Activated T-cell treated with anti-CD3 and anti-CD28 coated beads, Interleukin-2, amount 50 U/mL, for 4 hours (primary cell): ENCODE measurements around the gene CHST12. TPM values are rescaled to one million over a fixed set of nuclear protein-coding genes. Genes with fewer than 3 reads are reported as not detected.
"Not testable (repeated sequence)": the region's sequence is repeated elsewhere in the genome, so short reads cannot be mapped to it uniquely, and the experiment has no call there.

Experiments used
- ATAC-seq, 2 donors: fragments of 200-7000 bp; cut with Tn5 transposase; one replicate each; pipeline ENCODE4 v1.10.0; 2021
- DNase-seq: peaks from one replicate; pipeline ENCODE4 v3.0.0-alpha.2; 2020
- H3K27me3 Mint-ChIP-seq: one replicate; pipeline ENCODE4 v1.8.0; 2021; ENCODE audit warnings: low read depth, mixed read lengths
- H3K36me3 Mint-ChIP-seq: one replicate; pipeline ENCODE4 v1.8.0; 2022; ENCODE audit warnings: mixed read lengths; ENCODE audit not compliant: insufficient read depth
- H3K4me1 Mint-ChIP-seq: one replicate; pipeline ENCODE4 v1.8.0; 2021; ENCODE audit warnings: low read depth, mixed read lengths
- H3K4me3 Mint-ChIP-seq: one replicate; pipeline ENCODE4 v1.8.0; 2021; ENCODE audit warnings: mild to moderate bottlenecking, moderate library complexity, mixed read lengths
- H3K9me3 Mint-ChIP-seq: one replicate; pipeline ENCODE4 v1.8.0; 2021; ENCODE audit warnings: mixed read lengths
- total RNA-seq, 3 donors: library from RNA; stranded (reverse); gene quantifications; one replicate each; pipeline ENCODE4 v1.2.1, GENCODE V29; 2021

CHST12 gene
- total RNA-seq, 3 donors from 2014 or later, result 4.9 to 6.5 (median 5.9) TPM

DNA sequence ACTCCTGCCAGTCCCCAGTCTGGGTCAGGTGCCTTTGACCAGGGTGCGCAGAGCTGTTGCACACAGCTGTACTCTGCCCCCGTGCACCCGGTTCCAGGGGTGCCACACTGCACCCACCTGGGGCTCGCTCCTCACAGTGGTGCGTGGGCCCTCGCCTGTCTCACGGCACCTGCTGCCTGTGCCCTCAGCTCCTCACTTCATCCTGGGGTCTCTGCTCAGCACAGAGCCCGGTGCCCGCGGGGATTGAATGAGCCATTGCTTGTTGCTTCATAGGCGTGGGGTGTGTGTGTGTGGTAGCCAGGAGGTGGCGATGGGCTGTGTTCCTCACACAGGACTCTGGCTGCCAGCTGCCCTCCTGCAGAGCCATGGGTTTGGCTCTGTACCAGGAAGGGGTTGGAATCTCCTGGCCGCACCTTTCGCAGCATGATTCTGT lies 30.3 kb upstream of the CHST12 start:
- ATAC-seq, result no peak
- Mint-ChIP-seq H3K27me3 (no peaks in the 10 kb centered on the region), H3K36me3 (peaks cover 54% of the 10 kb centered on the region), H3K4me1 (no peaks in the 10 kb centered on the region), H3K4me3 (no peak overlapping the region), H3K9me3 (no peaks in the 10 kb centered on the region)
- DNase-seq, result no peak

DNA sequence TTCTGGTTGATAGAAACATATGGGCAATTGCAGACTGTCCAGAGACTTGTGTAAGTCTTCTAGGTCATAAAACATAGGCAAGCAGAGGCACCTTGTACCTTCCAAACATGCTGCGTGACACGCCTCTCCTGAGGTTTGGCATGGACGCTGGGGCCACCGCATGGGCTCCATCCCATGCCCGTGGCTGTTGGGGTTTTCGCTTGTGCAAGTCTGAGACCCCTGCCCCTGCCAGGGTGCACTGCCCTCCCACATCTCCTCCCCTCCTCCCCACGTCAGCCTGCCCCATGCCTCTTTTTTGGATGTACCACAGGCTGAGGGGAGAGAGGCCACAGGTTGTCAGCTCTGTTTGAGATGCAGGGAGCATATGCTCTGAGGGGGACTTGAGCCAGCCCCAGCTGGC lies 29.8 kb upstream of the CHST12 start:
- peak in 1 of 2 donors; percentile 19 for ATAC-seq
- H3K4me3 Mint-ChIP-seq, result no peak overlapping the region
- peaks cover 54% of the 10 kb centered on the region for H3K36me3 Mint-ChIP-seq
- no peak for DNase-seq
- H3K9me3 Mint-ChIP-seq, result no peaks in the 10 kb centered on the region
- no peaks in the 10 kb centered on the region for H3K27me3 Mint-ChIP-seq
- H3K4me1 Mint-ChIP-seq, result no peaks in the 10 kb centered on the region

DNA sequence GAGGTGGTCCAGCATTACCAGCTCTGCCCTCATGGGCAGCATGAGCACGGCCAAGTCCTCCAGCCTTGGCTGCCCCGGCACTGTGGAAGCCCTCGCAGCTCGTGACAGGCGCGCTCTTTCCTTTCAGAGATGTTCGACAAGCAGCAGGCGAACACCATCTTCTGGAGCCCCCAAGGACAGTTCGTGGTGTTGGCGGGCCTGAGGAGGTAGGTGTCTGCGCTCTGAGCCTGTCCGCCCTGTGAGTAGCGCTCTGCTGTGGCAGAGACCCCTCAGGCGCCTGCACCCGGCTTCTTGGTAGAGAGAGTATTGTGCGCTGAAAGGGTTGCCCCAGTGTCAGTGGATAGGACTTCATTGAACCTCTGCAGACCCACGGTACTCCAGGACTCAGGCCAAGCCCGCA lies 29.0 kb upstream of the CHST12 start:
- DNase-seq, result no peak
- Mint-ChIP-seq H3K9me3 (no peaks in the 10 kb centered on the region), H3K27me3 (no peaks in the 10 kb centered on the region), H3K4me1 (no peaks in the 10 kb centered on the region), H3K4me3 (no peak overlapping the region), H3K36me3 (peaks cover 55% of the 10 kb centered on the region)
- no peak for ATAC-seq

- DNase-seq (no peak), ATAC-seq (no peak)
- Mint-ChIP-seq H3K36me3 (peaks cover 57% of the 10 kb centered on the region), H3K9me3 (no peaks in the 10 kb centered on the region), H3K4me3 (no peak overlapping the region), H3K27me3 (no peaks in the 10 kb centered on the region), H3K4me1 (no peaks in the 10 kb centered on the region)
Observed at GRCh38 chr7:2374830-2375728, 28.3 kb upstream of the CHST12 start.

GRCh38 chr7:2376351-2377154 lies 26.9 kb upstream of the CHST12 start:
- H3K27me3 Mint-ChIP-seq, result no peaks in the 10 kb centered on the region
- ATAC-seq, result no peak
- no peaks in the 10 kb centered on the region for H3K4me1 Mint-ChIP-seq
- no peak overlapping the region for H3K4me3 Mint-ChIP-seq
- H3K9me3 Mint-ChIP-seq, result no peaks in the 10 kb centered on the region
- DNase-seq, result no peak
- H3K36me3 Mint-ChIP-seq, result peaks cover 62% of the 10 kb centered on the region

DNA sequence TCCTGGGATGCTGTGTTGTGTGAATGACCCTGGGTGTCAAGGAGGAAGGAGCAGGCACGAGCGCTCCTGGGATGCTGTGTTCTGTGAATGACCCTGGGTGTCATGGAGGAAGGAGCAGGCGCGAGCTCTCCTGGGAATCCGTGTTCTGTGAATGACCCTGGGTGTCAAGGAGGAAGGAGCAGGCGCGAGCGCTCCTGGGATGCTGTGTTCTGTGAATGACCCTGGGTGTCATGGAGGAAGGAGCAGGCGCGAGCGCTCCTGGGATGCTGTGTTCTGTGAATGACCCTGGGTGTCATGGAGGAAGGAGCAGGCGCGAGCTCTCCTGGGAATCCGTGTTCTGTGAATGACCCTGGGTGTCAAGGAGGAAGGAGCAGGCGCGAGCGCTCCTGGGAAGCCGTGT lies 25.9 kb upstream of the CHST12 start:
- not testable (repeated sequence) for H3K9me3 Mint-ChIP-seq, H3K4me1 Mint-ChIP-seq, DNase-seq, H3K4me3 Mint-ChIP-seq, H3K27me3 Mint-ChIP-seq, ATAC-seq
- H3K36me3 Mint-ChIP-seq, result peaks cover 53% of the 10 kb centered on the region

DNA sequence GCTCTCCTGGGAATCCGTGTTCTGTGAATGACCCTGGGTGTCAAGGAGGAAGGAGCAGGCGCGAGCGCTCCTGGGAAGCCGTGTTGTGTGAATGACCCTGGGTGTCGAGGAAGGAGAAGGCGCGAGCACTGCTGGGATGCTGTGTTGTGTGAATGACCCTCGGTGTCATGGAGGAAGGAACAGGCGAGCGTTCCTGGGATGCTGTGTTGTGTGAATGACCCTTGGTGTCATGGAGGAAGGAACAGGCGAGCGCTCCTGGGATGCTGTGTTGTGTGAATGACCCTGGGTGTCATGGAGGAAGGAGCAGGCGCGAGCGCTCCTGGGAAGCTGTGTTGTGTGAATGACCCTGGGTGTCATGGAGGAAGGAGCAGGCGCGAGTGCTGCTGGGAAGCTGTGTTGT lies 25.3 kb upstream of the CHST12 start:
- not testable (repeated sequence) for H3K9me3 Mint-ChIP-seq, ATAC-seq, H3K4me3 Mint-ChIP-seq, H3K27me3 Mint-ChIP-seq, DNase-seq, H3K4me1 Mint-ChIP-seq
- peaks cover 51% of the 10 kb centered on the region for H3K36me3 Mint-ChIP-seq

GRCh38 chr7:2379161-2379560 lies 24.2 kb upstream of the CHST12 start:
- Mint-ChIP-seq H3K27me3 (no peaks in the 10 kb centered on the region), H3K4me1 (no peaks in the 10 kb centered on the region), H3K36me3 (peaks cover 49% of the 10 kb centered on the region), H3K4me3 (no peak overlapping the region), H3K9me3 (no peaks in the 10 kb centered on the region)
- DNase-seq (no peak), ATAC-seq (no peak)

DNA sequence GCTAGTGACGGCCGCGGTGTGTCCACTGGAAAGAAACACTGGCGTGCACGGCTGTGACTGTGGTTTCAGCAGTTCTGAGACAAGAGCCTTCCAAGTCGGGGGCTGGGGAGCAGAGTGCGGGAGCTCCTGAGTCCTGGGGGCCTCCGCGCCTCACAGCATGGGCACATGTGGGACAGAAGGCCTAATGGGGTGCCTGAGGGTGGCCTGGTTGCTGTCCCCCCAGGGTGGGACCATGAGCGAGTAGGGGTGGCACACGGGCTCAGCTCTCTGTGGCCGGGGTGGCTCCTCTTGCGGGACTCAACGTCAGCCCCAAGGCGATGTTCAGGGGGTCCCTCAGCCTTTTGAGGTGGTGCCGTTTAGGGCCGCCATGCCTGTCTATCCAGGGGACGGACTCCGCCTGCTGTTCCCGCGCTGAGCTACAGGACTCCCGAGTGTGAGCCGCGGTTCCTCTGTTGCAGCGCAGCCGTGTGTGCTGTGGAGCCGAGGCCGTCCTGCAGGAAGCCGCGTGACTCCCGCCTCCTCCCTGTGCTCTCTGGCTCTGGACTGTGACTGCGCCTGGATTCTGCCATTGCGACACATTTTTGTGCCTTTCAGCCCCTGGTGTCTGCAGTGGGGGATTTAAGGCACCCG lies 23.5 kb upstream of the CHST12 start:
- Mint-ChIP-seq H3K27me3 (no peaks in the 10 kb centered on the region), H3K4me3 (no peak overlapping the region), H3K36me3 (peaks cover 44% of the 10 kb centered on the region), H3K9me3 (no peaks in the 10 kb centered on the region), H3K4me1 (no peaks in the 10 kb centered on the region)
- DNase-seq, result no peak
- no peak for ATAC-seq

GRCh38 chr7:2380461-2380860 lies 22.9 kb upstream of the CHST12 start:
- Mint-ChIP-seq H3K27me3 (no peaks in the 10 kb centered on the region), H3K4me1 (no peaks in the 10 kb centered on the region), H3K36me3 (peaks cover 41% of the 10 kb centered on the region), H3K4me3 (no peak overlapping the region), H3K9me3 (no peaks in the 10 kb centered on the region)
- no peak for DNase-seq
- ATAC-seq, result no peak

DNA sequence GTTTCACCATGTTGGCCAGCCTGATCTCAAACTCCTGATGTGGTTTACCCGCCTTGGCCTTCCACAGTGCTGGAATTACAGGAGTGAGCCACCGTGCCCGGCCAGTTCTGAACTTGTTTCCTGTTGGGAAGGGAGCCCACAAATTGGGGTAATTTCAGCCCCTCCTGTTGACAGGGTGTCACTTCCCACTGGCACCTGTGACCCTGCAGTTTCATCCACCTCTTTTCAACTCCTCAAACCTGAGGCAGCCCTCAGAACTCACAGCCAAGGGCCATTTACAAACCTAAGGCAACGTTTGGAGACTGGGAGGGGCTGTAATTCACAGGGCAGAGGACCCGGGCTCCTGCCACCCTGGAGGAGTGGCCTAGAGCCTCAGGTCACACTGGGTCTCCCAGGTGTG lies 22.2 kb upstream of the CHST12 start:
- Mint-ChIP-seq H3K9me3 (no peaks in the 10 kb centered on the region), H3K27me3 (no peaks in the 10 kb centered on the region), H3K36me3 (peaks cover 40% of the 10 kb centered on the region), H3K4me1 (no peaks in the 10 kb centered on the region), H3K4me3 (no peak overlapping the region)
- no peak for ATAC-seq
- DNase-seq, result no peak

GRCh38 chr7:2381881-2382509 lies 21.4 kb upstream of the CHST12 start:
- Mint-ChIP-seq H3K4me3 (no peak overlapping the region), H3K4me1 (no peaks in the 10 kb centered on the region), H3K27me3 (no peaks in the 10 kb centered on the region), H3K9me3 (no peaks in the 10 kb centered on the region), H3K36me3 (peaks cover 32% of the 10 kb centered on the region)
- ATAC-seq (no peak), DNase-seq (no peak)

GRCh38 chr7:2383543-2384274 lies 19.7 kb upstream of the CHST12 start:
- DNase-seq (no peak), ATAC-seq (no peak)
- Mint-ChIP-seq H3K27me3 (no peaks in the 10 kb centered on the region), H3K4me1 (no peaks in the 10 kb centered on the region), H3K36me3 (peaks cover 23% of the 10 kb centered on the region), H3K4me3 (no peak overlapping the region), H3K9me3 (no peaks in the 10 kb centered on the region)
